ENCODE measurements around the gene PLD6.

GRCh38 chr17:17183744-17184143 is 22.4 kb downstream of the PLD6 start:
- TF ChIP-seq CTCF (IDR thresholded peaks at IDR 0.05) (no peak), ZNF232 (CRISPR knock-in tag; IDR thresholded peaks at IDR 0.05) (no peak), PREB (CRISPR knock-in tag; IDR thresholded peaks at IDR 0.05; ENCODE audit: borderline replicate concordance) (no peak), NR3C1 (CRISPR knock-in tag; conservative IDR thresholded peaks at IDR 0.05; ENCODE audit: low read depth) (no peak), NR2C2 (CRISPR knock-in tag; IDR thresholded peaks at IDR 0.05) (no peak), ZNF416 (CRISPR knock-in tag; IDR thresholded peaks at IDR 0.05) (no peak), ESRRA (CRISPR knock-in tag; IDR thresholded peaks at IDR 0.05; ENCODE audit: borderline replicate concordance) (no peak), MAX (CRISPR knock-in tag; IDR thresholded peaks at IDR 0.05) (no peak), ZSCAN18 (CRISPR knock-in tag; IDR thresholded peaks at IDR 0.05) (no peak), PRDM15 (CRISPR knock-in tag; IDR thresholded peaks at IDR 0.05) (no peak)

Measured in WTC11 (cell line).